Calu3 (cell line): ENCODE results near the gene CAPN11. TPM values are rescaled to one million over a fixed set of nuclear protein-coding genes. Genes with fewer than 3 reads are reported as not detected.

ENCODE experiments used
- BruUV-seq: library from RNA; stranded (reverse); fragments of 400-500 nt; replicated peaks from 2 replicates; lab custom pipeline; 2021; lab: Mats Ljungman, UMichigan
- CTCF ChIA-PET: fragments of 300-600 bp; sonication (Branson Sonifier 250); formaldehyde crosslinking; loops from one replicate; lab custom pipeline; 2022; ENCODE audit warnings: antibody characterized with exemption; lab: Charles Lee
- DNase-seq: peaks from one replicate; pipeline ENCODE4 v3.0.0; 2022
- H3K27ac Mint-ChIP-seq: one replicate; pipeline ENCODE4 v1.8.0; 2022; ENCODE audit warnings: mixed read lengths; ENCODE audit not compliant: unreplicated experiment
- H3K27me3 Mint-ChIP-seq: one replicate; pipeline ENCODE4 v1.8.0; 2022; ENCODE audit warnings: mixed read lengths; ENCODE audit not compliant: unreplicated experiment
- H3K36me3 Mint-ChIP-seq: one replicate; pipeline ENCODE4 v1.8.0; 2022; ENCODE audit warnings: mild to moderate bottlenecking, moderate library complexity, mixed read lengths; ENCODE audit not compliant: insufficient read depth, unreplicated experiment
- H3K4me1 Mint-ChIP-seq: one replicate; pipeline ENCODE4 v1.8.0; 2022; ENCODE audit warnings: mild to moderate bottlenecking, low read depth, mixed read lengths; ENCODE audit not compliant: unreplicated experiment
- H3K4me3 Mint-ChIP-seq: one replicate; pipeline ENCODE4 v1.8.0; 2022; ENCODE audit warnings: mild to moderate bottlenecking, low read depth, moderate library complexity, mixed read lengths; ENCODE audit not compliant: unreplicated experiment
- H3K9me3 Mint-ChIP-seq: one replicate; pipeline ENCODE4 v1.8.0; 2022; ENCODE audit warnings: low read depth, mixed read lengths; ENCODE audit not compliant: unreplicated experiment
- CTCF ChIP-seq: fragments of 200-600 bp; IDR thresholded peaks from one replicate; pipeline ENCODE4 v1.8.0; 2022; ENCODE audit warnings: antibody characterized with exemption; ENCODE audit not compliant: unreplicated experiment
- intact Hi-C: fragments of 100-400 bp; cut with micrococcal nuclease; formaldehyde crosslinking; loops from one replicate; pipeline ENCODE4 v1.10.0; 2022; ENCODE audit not compliant: unreplicated experiment
- total RNA-seq: library from RNA; stranded (reverse); gene quantifications from 2 replicates; pipeline ENCODE4 v1.2.3, GENCODE V29; 2022

Gene CAPN11
- total RNA-seq, 1 experiment from 2014 or later = not detected

- H3K4me1 Mint-ChIP-seq = peaks cover 46% of the 10 kb centered on the region
- intact Hi-C loops = loop anchor here (1.0 kb wide), 1 partner anchor 37 kb away; no protein-coding TSS in a partner anchor
- H3K27me3 Mint-ChIP-seq = no peaks in the 10 kb centered on the region
- no peaks in the 10 kb centered on the region for H3K9me3 Mint-ChIP-seq
- peak overlapping the region; percentile 5 for H3K4me3 Mint-ChIP-seq
- H3K36me3 Mint-ChIP-seq = peaks cover 24% of the 10 kb centered on the region
- no TSS peak for BruUV-seq
- DNase-seq = peak; percentile 77
- TF ChIP-seq CTCF = no peak
- H3K27ac Mint-ChIP-seq = peak overlapping the region; percentile 27
- CTCF ChIA-PET = interaction anchor here (0.5 to 1.9 kb wide), 9 partner anchors 11 to 110 kb away, joined by 3 to 14 read pairs (median 4); partner anchors contain the start of gene SLC29A1
These were observed 25.4 kb upstream of the CAPN11 start for GRCh38 chr6:44133003-44133931.

DNA sequence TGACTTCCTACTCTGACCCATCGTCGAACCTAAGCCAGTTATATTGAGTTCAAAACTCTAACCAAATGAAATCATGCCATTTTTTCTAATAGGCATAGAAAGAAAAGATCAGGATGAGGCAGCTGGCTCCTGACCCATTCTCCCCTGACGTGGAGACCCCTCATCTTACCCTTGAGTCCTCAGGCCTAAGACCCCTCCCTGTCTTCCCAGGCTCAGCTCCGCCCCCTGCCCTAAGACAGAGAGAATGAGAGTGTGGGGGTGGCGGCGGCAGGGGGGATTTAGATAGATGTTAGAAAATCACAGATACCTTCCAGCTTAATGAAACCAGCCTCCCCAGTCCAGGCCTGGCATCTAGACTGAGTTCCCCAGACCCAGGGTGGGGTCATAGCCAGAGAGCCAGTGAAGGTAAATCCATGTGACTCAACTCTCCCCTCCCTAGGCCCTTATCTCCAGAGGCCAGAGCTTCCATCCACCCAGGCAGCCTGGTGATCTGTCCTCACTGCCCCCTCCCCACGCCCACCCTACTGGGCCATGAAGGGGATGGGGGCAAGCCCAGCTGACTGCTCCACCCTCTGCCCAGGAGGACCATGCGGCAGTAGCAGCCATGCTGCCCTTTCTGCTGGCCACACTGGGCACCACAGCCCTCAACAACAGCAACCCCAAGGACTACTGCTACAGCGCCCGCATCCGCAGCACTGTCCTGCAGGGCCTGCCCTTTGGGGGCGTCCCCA is 24.5 kb upstream of the CAPN11 start:
- no peak for TF ChIP-seq CTCF
- no peak for DNase-seq
- Mint-ChIP-seq H3K27ac (peak overlapping the region; percentile 27), H3K27me3 (no peaks in the 10 kb centered on the region), H3K36me3 (peaks cover 16% of the 10 kb centered on the region), H3K4me3 (no peak overlapping the region), H3K4me1 (peaks cover 38% of the 10 kb centered on the region), H3K9me3 (no peaks in the 10 kb centered on the region)
- no TSS peak for BruUV-seq
- CTCF ChIA-PET = interaction anchor here (0.5 to 1.9 kb wide), 10 partner anchors 10 to 155 kb away, joined by 3 to 14 read pairs (median 4); partner anchors contain the start of gene SLC29A1
- intact Hi-C loops = loop anchor here (1.0 kb wide), 1 partner anchor 38 kb away; no protein-coding TSS in a partner anchor

- Mint-ChIP-seq H3K27ac (no peak overlapping the region), H3K4me3 (no peak overlapping the region), H3K27me3 (no peaks in the 10 kb centered on the region), H3K4me1 (peaks cover 31% of the 10 kb centered on the region), H3K36me3 (peaks cover 17% of the 10 kb centered on the region), H3K9me3 (no peaks in the 10 kb centered on the region)
- no TSS peak for BruUV-seq
- CTCF ChIA-PET = no interaction called here
- intact Hi-C loops = no loop called here
- no peak for DNase-seq
- no peak for TF ChIP-seq CTCF
These were observed 23.4 kb upstream of the CAPN11 start for GRCh38 chr6:44135173-44135758.

GRCh38 chr6:44135875-44136274 is 22.7 kb upstream of the CAPN11 start:
- Mint-ChIP-seq H3K4me3 (no peak overlapping the region), H3K27me3 (no peaks in the 10 kb centered on the region), H3K36me3 (peaks cover 14% of the 10 kb centered on the region), H3K4me1 (peaks cover 31% of the 10 kb centered on the region), H3K27ac (no peak overlapping the region), H3K9me3 (no peaks in the 10 kb centered on the region)
- intact Hi-C loops = no loop called here
- DNase-seq = no peak
- no TSS peak for BruUV-seq
- TF ChIP-seq CTCF = no peak
- CTCF ChIA-PET = no interaction called here
